Glomerular visceral epithelial cell (primary cell): ENCODE measurements around the gene ATAD3C.
"Not testable (repeated sequence)": the region's sequence is repeated elsewhere in the genome, so short reads cannot be mapped to it uniquely, and the experiment has no call there.

ENCODE experiments used
- DNase-seq: peaks from one replicate; pipeline ENCODE4 v3.0.0-alpha.2; 2016; ENCODE audit errors: extremely low spot score

The ATAD3C gene

GRCh38 chr1:1472053-1472876 lies 22.8 kb downstream of the ATAD3C start:
- not testable (repeated sequence) for DNase-seq

GRCh38 chr1:1476011-1476410 lies 26.5 kb downstream of the ATAD3C start:
- DNase-seq: not testable (repeated sequence)

- DNase-seq: no peak
Observed at GRCh38 chr1:1477206-1477605, 27.7 kb downstream of the ATAD3C start.

GRCh38 chr1:1479547-1480487 lies 30.3 kb downstream of the ATAD3C start:
- DNase-seq: no peak

GRCh38 chr1:1480488-1480867 lies 31.0 kb downstream of the ATAD3C start:
- not testable (repeated sequence) for DNase-seq

GRCh38 chr1:1481811-1482210 lies 32.3 kb downstream of the ATAD3C start:
- not testable (repeated sequence) for DNase-seq

GRCh38 chr1:1482856-1483255 lies 33.4 kb downstream of the ATAD3C start:
- no peak for DNase-seq

- no peak for DNase-seq
Observed at GRCh38 chr1:1483714-1484113, 34.2 kb downstream of the ATAD3C start.

GRCh38 chr1:1484976-1485750 lies 35.7 kb downstream of the ATAD3C start:
- not testable (repeated sequence) for DNase-seq

GRCh38 chr1:1485755-1486317 lies 36.3 kb downstream of the ATAD3C start:
- DNase-seq: not testable (repeated sequence)

GRCh38 chr1:1487701-1488100 lies 38.2 kb downstream of the ATAD3C start:
- no peak for DNase-seq

GRCh38 chr1:1489231-1489630 lies 39.7 kb downstream of the ATAD3C start:
- no peak for DNase-seq

GRCh38 chr1:1489861-1490260 lies 40.4 kb downstream of the ATAD3C start:
- no peak for DNase-seq

- no peak for DNase-seq
Observed at GRCh38 chr1:1490633-1491230, 41.2 kb downstream of the ATAD3C start.

GRCh38 chr1:1491601-1492000 lies 42.1 kb downstream of the ATAD3C start:
- no peak for DNase-seq

GRCh38 chr1:1494311-1494710 lies 44.8 kb downstream of the ATAD3C start:
- not testable (repeated sequence) for DNase-seq

GRCh38 chr1:1495461-1495975 lies 46.0 kb downstream of the ATAD3C start:
- DNase-seq: not testable (repeated sequence)

- peak; percentile 82 for DNase-seq
Observed at GRCh38 chr1:1504777-1505365, 55.4 kb downstream of the ATAD3C start.

GRCh38 chr1:1505366-1505798 lies 55.9 kb downstream of the ATAD3C start:
- peak; percentile 40 for DNase-seq

- DNase-seq: not testable (repeated sequence)
Observed at GRCh38 chr1:1505801-1506200, 56.3 kb downstream of the ATAD3C start.
